Neural progenitor cell (in vitro differentiated cells): ENCODE data around the gene PAQR5. TPM values are rescaled to one million over a fixed set of nuclear protein-coding genes. Genes with fewer than 3 reads are reported as not detected.
A peak's percentile ranks its signal among the peaks of the same experiment; 100 is the strongest.

Experiments
- DNase-seq: peaks from one replicate; pipeline ENCODE4 v3.0.0-alpha.2; 2016; ENCODE audit warnings: low spot score
- H2AFZ ChIP-seq: fragments of 200-600 bp; sonication (generic); replicated peaks from 2 replicates; pipeline ENCODE4 v1.6.1; 2016; ENCODE audit warnings: antibody characterized with exemption
- H3F3A ChIP-seq: fragments of 200-600 bp; sonication (generic); 2 replicates; pipeline ENCODE4 v1.6.1; 2016; ENCODE audit warnings: antibody characterized with exemption, low read depth
- H3K27ac ChIP-seq: fragments of 200-600 bp; sonication (generic); 2 replicates; pipeline ENCODE4 v1.5.1; 2016; ENCODE audit warnings: mild to moderate bottlenecking
- H3K27me3 ChIP-seq: fragments of 200-600 bp; sonication (generic); 2 replicates; pipeline ENCODE4 v1.6.1; 2016; ENCODE audit warnings: mild to moderate bottlenecking, moderate library complexity
- H3K36me3 ChIP-seq: fragments of 200-600 bp; sonication (generic); 2 replicates; pipeline ENCODE4 v1.5.1; 2016
- H3K4me1 ChIP-seq: fragments of 200-600 bp; sonication (generic); 2 replicates; pipeline ENCODE4 v1.6.1; 2016; ENCODE audit warnings: mixed run types
- H3K4me2 ChIP-seq: fragments of 200-600 bp; sonication (generic); 2 replicates; pipeline ENCODE4 v1.6.1; 2016
- H3K4me3 ChIP-seq: fragments of 200-600 bp; sonication (generic); 2 replicates; pipeline ENCODE4 v1.5.1; 2016
- H3K79me2 ChIP-seq: fragments of 200-600 bp; sonication (generic); 2 replicates; pipeline ENCODE4 v1.6.1; 2016; ENCODE audit warnings: low read depth
- H3K9ac ChIP-seq: fragments of 200-600 bp; sonication (generic); 2 replicates; pipeline ENCODE4 v1.6.1; 2016
- H3K9me3 ChIP-seq: fragments of 200-600 bp; sonication (generic); 2 replicates; pipeline ENCODE4 v1.5.1; 2016; ENCODE audit warnings: low read depth
- H4K20me1 ChIP-seq: fragments of 200-600 bp; sonication (generic); 2 replicates; pipeline ENCODE4 v1.6.1; 2016; ENCODE audit warnings: low read depth
- H3K27ac Mint-ChIP-seq: 3 replicates; pipeline ENCODE4 v1.8.0; 2021; ENCODE audit warnings: mixed read lengths
- H3K27me3 Mint-ChIP-seq: 2 replicates; pipeline ENCODE4 v1.8.0; 2022; ENCODE audit warnings: low read depth, mild to moderate bottlenecking, inconsistent platforms, moderate library complexity, mixed read lengths; ENCODE audit not compliant: insufficient read depth
- H3K36me3 Mint-ChIP-seq: 3 replicates; pipeline ENCODE4 v1.8.0; 2021; ENCODE audit warnings: mixed read lengths
- H3K4me1 Mint-ChIP-seq: 3 replicates; pipeline ENCODE4 v1.8.0; 2021; ENCODE audit warnings: mixed read lengths
- H3K4me3 Mint-ChIP-seq: 3 replicates; pipeline ENCODE4 v1.8.0; 2021; ENCODE audit warnings: mild to moderate bottlenecking, moderate library complexity, mixed read lengths
- H3K9me3 Mint-ChIP-seq: 3 replicates; pipeline ENCODE4 v1.8.0; 2020; ENCODE audit warnings: mixed read lengths
- EZH2 ChIP-seq: fragments of 200-600 bp; sonication (generic); IDR thresholded peaks from 2 replicates; pipeline ENCODE4 v1.6.1; 2017; ENCODE audit warnings: antibody characterized with exemption, mild to moderate bottlenecking, moderate library complexity
- EZH2phosphoT487 ChIP-seq: fragments of 200-600 bp; sonication (generic); IDR thresholded peaks from 2 replicates; pipeline ENCODE4 v1.6.1; 2017; ENCODE audit warnings: antibody characterized with exemption
- total RNA-seq: library from RNA; depleted of rRNA; stranded (reverse); fragments of >200 nt; gene quantifications from 2 replicates; pipeline ENCODE4 v1.2.3, GENCODE V29; 2015; ENCODE audit warnings: low replicate concordance
- TF ChIP-seq, protein P1 (sequence below): fragments of 200-600 bp; sonication (generic); IDR thresholded peaks from 2 replicates; pipeline ENCODE4 v1.5.1; 2017; ENCODE audit warnings: antibody characterized with exemption, mild to moderate bottlenecking

Gene PAQR5
- total RNA-seq, 1 donor from 2014 or later, result 1.4 TPM

DNA sequence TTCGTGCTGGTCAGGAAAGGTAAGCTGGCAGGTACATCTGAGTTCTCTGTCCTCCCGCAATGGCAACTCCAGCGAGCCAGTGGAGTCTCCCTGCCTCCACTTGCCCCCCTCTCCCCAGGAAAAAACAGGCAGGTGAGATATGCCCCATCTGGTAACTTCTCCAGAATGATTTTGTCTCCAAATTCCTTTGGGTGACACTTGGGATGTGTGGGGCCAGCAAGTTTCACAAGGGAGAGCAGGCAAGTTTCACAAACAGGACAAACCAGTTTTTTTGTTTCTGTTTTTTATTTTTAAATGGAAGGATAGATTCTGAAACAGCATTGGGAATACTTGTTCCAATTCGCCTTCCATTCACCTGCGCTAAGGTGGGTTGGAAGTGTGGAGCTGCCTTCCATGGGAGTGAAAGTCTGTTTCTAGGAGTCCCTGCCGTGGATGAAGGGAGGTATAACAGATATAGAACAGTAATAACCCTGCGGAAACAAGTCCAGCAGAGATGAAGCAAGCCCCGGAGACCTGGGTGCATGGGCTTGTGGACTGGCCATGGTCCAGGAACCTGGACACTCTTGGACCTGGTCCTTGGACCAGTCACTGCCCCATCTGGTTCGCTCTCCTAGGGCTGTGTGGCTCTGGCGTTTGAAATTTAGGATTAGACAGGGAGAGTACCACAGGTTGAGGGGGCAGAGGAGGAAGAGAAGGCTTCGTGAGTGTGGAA, 92.5 kb downstream of the PAQR5 start:
- no peaks in the 10 kb centered on the region for H3F3A ChIP-seq
- no peaks in the 10 kb centered on the region for H3K9me3 Mint-ChIP-seq
- H3K36me3 Mint-ChIP-seq, result no peaks in the 10 kb centered on the region
- H3K4me2 ChIP-seq, result no peak overlapping the region
- no peak for DNase-seq
- no peak overlapping the region for H3K27ac ChIP-seq
- TF ChIP-seq, protein P1, sequence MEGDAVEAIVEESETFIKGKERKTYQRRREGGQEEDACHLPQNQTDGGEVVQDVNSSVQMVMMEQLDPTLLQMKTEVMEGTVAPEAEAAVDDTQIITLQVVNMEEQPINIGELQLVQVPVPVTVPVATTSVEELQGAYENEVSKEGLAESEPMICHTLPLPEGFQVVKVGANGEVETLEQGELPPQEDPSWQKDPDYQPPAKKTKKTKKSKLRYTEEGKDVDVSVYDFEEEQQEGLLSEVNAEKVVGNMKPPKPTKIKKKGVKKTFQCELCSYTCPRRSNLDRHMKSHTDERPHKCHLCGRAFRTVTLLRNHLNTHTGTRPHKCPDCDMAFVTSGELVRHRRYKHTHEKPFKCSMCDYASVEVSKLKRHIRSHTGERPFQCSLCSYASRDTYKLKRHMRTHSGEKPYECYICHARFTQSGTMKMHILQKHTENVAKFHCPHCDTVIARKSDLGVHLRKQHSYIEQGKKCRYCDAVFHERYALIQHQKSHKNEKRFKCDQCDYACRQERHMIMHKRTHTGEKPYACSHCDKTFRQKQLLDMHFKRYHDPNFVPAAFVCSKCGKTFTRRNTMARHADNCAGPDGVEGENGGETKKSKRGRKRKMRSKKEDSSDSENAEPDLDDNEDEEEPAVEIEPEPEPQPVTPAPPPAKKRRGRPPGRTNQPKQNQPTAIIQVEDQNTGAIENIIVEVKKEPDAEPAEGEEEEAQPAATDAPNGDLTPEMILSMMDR, result no peak
- TF ChIP-seq EZH2phosphoT487 (no peak), EZH2 (no peak)
- H3K36me3 ChIP-seq, result no peaks in the 10 kb centered on the region
- no peaks in the 10 kb centered on the region for H4K20me1 ChIP-seq
- H3K4me3 Mint-ChIP-seq, result no peak overlapping the region
- no peaks in the 10 kb centered on the region for H3K79me2 ChIP-seq
- peaks cover 10% of the 10 kb centered on the region for H3K27me3 Mint-ChIP-seq
- no peak overlapping the region for H3K4me3 ChIP-seq
- H3K4me1 ChIP-seq, result peaks cover 12% of the 10 kb centered on the region
- H2AFZ ChIP-seq, result no peak overlapping the region
- H3K27me3 ChIP-seq, result no peaks in the 10 kb centered on the region
- no peak overlapping the region for H3K9ac ChIP-seq
- H3K27ac Mint-ChIP-seq, result no peak overlapping the region
- peaks cover 23% of the 10 kb centered on the region for H3K4me1 Mint-ChIP-seq
- no peaks in the 10 kb centered on the region for H3K9me3 ChIP-seq

DNA sequence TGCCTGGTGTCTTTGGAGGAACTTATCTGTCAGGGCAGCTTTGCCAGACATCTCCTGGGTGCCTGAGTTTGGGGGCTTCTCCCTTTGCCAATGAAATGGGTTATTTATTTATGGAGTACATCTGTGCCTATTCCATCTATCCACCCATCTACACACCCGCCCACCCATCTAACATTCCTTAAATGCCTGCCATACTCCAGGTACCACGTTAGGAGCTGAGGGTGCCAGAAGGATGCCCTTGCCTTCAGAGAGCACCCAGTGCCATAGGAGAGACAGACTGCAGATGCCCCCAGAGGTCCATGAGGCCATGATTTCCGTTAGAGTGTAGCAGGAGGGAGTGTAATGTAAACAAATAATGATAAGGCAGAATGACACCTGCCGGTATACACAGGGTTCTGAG, 93.6 kb downstream of the PAQR5 start:
- H3K27ac Mint-ChIP-seq, result no peak overlapping the region
- Histone ChIP-seq H3K9me3 (no peaks in the 10 kb centered on the region), H4K20me1 (no peaks in the 10 kb centered on the region), H3K36me3 (no peaks in the 10 kb centered on the region), H3K4me1 (peaks cover 12% of the 10 kb centered on the region), H3F3A (no peaks in the 10 kb centered on the region), H3K79me2 (no peaks in the 10 kb centered on the region), H3K27ac (no peak overlapping the region), H3K4me2 (no peak overlapping the region), H2AFZ (no peak overlapping the region), H3K9ac (no peak overlapping the region), H3K4me3 (no peak overlapping the region), H3K27me3 (no peaks in the 10 kb centered on the region)
- DNase-seq, result no peak
- no peaks in the 10 kb centered on the region for H3K9me3 Mint-ChIP-seq
- no peaks in the 10 kb centered on the region for H3K36me3 Mint-ChIP-seq
- H3K4me3 Mint-ChIP-seq, result no peak overlapping the region
- TF ChIP-seq EZH2, result no peak
- peaks cover 10% of the 10 kb centered on the region for H3K27me3 Mint-ChIP-seq
- H3K4me1 Mint-ChIP-seq, result peaks cover 23% of the 10 kb centered on the region

DNA sequence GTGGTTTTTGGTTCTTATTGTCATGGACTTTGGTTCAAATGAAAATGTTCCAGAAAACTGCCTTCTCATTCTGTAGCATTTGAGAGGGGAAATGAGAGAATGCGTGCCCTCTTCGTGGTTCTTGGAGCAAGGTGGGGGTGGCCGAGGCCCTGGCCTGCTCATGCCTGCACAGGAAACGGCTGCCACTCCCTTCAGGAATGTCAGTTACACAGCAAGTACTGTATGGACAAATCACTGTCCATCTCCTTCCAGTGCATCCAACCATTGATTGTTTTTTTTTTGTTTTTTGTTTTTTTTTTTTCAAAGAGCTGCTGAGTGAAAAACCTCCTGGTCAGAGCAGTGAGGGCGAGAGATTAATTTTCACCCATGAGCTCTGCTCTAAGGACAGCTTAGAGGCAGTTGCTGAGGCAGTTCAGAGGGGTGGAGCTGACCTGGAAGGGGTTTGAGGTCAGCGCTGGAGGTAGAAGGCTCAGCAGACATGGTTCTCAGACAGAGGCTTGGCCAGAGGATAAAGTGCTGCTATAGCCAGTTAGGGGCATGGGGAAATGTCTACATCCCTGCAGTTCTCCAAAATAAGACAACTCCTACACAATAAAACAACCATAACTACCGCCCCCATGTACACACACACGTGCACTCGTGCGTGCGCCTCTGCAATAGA, 95.2 kb downstream of the PAQR5 start:
- no peak overlapping the region for H3K4me3 Mint-ChIP-seq
- Histone ChIP-seq H2AFZ (peak overlapping the region; percentile 88), H3K27me3 (no peaks in the 10 kb centered on the region), H3K79me2 (no peaks in the 10 kb centered on the region), H3K27ac (no peak overlapping the region), H3K9ac (no peak overlapping the region), H3K4me1 (peaks cover 12% of the 10 kb centered on the region), H4K20me1 (no peaks in the 10 kb centered on the region), H3K9me3 (no peaks in the 10 kb centered on the region), H3K4me2 (no peak overlapping the region), H3K4me3 (no peak overlapping the region), H3F3A (no peaks in the 10 kb centered on the region), H3K36me3 (no peaks in the 10 kb centered on the region)
- H3K27ac Mint-ChIP-seq, result peak overlapping the region; percentile 57
- H3K4me1 Mint-ChIP-seq, result peaks cover 17% of the 10 kb centered on the region
- peaks cover 10% of the 10 kb centered on the region for H3K27me3 Mint-ChIP-seq
- no peaks in the 10 kb centered on the region for H3K9me3 Mint-ChIP-seq
- no peak for TF ChIP-seq EZH2phosphoT487
- TF ChIP-seq, protein P1, result no peak
- TF ChIP-seq EZH2, result no peak
- DNase-seq, result no peak
- H3K36me3 Mint-ChIP-seq, result no peaks in the 10 kb centered on the region
